Activated naive CD8-positive, alpha-beta T cell treated with anti-CD3 and anti-CD28 coated beads, Interleukin-2, amount 50 U/mL, for 16 hours (primary cell): Measurements from ENCODE around the gene RAB30.
"Not testable (repeated sequence)": the region's sequence is repeated elsewhere in the genome, so short reads cannot be mapped to it uniquely, and the experiment has no call there.

Experiments
- DNase-seq: peaks from one replicate; pipeline ENCODE4 v3.0.0-alpha.2; 2020; ENCODE audit warnings: low read depth, low spot score

The RAB30 gene

DNA sequence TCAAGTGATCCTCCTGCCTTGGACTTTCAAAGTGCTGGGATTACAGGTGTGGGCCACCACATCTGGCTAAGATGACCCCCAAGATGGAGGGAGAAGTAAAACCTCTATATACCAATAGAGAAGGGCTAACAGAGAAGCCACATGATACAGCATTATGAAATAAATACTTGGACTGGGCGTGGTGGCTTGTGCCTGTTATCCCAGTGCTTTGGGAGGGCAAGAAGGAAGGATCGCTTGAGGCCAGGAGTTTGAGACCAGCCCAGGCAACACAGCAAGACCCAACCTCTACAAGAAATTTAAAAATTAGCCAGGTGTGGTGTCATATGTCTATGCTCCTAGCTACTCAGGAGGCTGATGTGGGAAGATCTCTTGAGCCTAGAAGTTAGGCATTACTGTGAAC is 61.7 kb downstream of the RAB30 start:
- no peak for DNase-seq

DNA sequence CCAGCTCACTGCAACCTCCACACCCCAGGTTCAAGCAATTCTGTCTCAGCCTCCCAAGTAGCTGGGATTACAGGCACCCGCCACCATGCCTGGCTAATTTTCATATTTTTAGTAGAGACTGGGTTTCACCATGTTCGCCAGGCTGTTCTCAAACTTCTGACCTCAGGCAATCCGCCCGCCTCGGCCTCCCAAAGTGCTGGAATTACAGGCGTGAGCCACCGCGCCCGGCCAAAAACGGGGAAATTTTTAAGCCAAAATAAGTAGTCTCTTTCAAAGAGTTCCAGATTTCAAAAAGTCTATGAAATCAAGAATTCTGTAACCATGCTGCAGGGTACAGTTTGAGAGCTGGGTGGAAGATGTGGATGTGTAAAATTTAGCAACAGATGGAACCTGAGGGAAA is 62.6 kb downstream of the RAB30 start:
- DNase-seq = not testable (repeated sequence)

DNA sequence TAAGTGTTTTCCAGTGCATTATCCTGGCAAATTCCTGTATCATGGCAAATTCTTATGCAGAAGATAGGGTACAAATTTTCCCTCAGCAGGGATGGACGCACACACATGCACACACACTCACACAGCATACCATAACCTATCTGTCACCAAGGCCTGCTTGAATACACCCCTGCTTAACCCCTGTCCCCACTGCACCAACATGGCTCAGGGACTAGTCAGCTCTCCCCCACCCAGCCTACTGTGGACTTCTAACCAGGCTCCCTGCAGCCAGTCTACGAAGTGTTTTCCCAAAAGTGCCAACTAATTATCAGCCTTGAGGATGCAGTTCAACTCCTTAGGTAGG is 63.1 kb downstream of the RAB30 start:
- DNase-seq = no peak

DNA sequence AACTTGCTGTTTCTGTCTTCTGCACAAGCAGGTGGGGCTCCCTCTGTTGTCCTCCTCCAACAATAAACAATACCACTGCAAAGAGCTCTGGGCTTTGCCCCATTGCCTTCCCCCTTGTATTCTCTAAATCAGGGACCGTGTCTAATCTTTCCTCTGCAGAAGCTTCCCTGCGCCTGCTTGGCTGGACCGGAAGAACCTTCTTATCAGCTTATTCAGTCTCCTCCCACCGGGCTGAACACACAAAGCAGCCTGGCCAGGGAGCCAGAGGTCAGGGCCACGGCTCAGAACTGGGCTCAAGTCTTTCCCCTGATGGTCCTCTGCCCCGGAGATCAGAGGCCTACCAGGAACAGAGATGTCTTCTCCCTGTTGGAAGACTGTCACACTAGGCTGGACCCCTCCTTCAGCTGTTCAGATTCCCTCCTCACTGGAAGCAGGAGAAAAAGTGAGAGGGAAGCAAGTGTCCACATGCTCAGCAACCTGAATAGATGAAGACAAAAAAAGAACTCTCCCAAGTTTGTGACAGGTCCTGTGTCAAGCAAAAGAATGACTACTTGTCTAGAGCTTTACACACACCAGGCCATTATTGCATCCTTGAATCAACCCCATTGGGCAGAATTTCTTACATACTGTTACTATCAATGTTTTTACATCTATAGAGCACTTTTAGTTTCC is 63.7 kb downstream of the RAB30 start:
- DNase-seq = no peak

DNA sequence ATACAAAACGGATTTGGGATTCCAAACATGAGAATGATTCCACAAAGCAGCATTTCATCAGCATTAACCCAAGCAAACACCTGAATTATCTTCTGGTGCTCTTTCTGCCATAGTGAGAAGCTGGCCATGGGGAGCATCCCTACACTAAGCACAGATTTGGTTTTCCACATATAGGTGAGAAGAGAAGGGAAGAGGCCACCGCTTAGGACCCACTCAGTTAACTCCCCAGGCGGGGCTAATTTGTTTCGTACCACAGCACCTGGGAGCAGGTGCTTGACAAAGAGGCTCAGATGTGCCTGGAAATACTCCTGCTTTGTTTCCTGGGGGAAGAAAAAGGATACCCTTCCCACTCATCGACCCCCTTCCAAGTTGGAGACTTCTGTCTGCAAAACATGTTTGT is 64.2 kb downstream of the RAB30 start:
- no peak for DNase-seq

DNA sequence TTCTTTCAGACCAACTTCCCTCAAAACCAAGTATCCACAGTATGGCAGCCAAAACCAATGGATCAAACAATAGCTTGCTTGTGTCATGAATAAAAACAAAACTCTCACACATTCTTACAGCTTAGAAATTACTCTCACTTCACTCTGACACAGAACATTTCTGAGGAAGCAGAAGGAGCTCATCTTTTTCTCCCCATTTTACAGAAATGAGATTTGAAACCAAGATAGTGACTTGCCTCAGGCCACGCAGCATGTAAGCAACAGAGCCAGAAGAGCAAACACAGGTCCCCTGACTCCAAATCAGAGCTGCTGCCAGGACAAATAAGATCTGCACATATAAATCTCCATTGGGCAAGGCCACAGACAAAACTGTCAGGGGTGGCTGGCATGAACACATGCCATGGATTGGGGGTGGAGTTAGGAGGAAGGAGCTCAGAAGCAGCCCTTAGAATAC is 64.8 kb downstream of the RAB30 start:
- no peak for DNase-seq

DNA sequence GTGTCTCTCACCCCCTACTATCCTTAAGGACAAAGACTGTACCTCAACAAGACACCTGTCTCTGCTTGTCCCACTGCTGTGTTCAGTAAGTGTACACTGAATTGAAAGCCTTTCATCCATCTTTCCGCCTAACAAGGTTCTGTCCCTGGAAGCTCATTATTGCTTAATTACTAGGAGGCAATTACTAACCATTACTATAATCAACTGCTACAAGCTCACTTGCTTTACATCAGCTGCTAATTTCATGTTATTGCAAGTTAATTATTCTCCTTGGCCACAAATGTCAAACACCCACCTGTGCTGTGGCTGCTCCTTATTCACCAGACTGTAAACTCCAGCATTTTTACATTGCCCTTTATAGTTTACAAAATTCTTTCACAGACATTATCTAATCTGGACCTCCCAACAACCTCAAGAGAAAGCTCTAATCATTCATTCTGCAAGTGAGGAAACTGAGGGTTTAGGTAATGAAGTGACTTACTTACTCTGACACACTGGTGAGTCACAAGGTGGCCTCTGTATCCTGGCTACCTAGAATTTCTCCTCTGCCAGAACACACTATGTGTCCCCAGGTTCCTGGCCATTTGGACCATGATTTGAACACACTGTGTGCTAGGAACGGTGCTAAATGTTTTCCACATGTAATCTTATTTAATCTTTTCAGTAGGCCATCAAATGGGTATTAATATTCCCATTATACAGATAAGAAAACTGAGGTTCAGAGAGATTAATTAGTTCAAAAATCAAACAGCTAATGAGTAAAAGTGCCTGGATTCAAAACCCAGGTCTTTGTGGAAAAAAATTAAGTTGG is 66.7 kb downstream of the RAB30 start:
- no peak for DNase-seq

DNA sequence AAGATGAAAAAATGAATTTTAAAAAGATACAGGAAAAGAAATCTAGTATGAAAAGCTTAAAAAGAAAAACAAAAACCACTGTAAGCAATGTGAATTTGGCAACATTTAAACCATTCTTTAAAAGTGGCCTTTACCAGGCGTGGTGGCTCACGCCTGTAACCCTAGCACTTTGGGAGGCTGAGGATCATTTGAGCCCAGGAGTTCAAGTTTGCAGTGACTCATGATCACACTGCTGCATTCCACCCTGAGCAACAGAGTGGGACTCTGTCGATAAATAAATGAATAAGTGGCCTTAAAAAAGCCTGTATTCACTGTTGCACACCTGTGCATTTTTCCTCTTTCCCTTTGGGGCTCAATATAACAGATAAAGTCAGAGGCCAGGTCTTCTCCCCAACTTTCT is 69.2 kb downstream of the RAB30 start:
- no peak for DNase-seq

DNA sequence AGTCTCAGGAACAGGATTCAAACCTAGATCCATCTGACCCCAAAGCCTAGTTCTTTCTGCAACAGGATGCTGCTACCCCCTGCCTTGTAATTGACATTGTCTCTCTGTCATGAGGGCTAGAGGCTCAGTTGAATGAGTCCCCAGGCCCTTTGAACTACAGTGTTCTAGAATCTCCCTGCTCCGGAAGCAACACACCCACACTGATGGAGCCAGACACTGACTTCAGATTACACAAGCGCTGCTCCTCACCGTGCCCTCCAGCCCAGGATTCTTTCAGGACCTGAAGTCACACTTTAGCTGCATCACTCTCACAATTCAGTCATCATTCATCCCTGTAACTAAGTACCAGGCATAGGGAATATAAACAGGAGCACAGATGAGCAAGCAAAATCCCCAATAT is 69.6 kb downstream of the RAB30 start:
- DNase-seq = peak; percentile 8

DNA sequence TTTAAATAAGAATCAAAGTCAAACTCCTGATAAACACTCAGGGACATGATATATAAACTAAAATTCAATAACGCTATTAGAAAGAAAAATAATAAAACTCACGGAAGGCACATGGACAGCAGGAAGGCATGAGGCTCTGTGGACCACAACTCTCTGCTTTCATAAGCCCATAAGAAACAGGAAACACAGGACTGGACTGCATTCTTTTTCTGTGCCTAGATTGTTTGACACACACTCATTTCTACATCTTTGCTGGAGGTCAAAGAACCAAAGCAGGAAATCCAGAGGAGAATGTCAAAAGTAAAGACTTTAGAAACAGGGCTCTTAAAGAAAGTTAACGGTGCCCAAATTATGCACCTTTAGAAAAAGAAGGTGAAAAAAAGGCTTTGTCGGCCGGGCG is 71.3 kb downstream of the RAB30 start:
- DNase-seq = no peak

DNA sequence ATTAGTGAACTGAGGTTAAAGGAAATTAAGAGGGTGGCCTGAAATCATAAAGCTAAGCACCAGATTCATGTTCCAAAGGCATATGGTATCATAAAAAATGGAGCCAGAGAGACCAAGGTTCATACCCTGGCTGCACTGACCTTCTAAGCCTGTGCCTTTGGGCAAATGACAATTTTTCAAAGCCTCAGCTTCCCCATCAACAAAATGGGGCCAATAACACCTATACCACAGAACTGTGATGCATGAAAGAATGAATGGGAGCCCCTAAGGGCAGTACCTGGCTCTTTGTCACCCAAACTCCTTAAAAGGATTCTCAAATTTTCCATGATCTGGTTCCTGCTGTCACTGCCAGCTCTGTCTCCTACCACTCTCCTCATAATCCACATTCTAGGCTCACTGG is 72.5 kb downstream of the RAB30 start:
- DNase-seq = no peak

DNA sequence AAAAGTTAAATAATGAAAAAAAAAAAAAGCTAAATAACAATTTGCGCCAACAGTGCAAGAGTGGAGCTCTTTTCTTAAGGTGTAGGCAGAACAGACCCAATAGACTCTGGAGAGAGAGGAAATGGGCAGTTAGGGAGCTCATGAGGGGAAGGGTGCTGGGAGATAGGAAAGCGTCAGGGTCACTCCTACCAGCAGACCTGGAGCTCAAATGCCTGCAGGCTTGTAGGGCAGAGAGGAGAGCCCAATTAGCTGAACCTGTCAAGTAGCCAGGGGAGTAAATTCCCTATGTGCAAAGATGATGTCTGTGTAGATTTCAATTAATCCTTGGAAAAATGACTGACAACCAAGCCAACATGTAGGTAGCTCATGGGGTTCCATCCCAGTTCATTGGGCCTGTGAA is 73.0 kb downstream of the RAB30 start:
- DNase-seq = no peak

DNA sequence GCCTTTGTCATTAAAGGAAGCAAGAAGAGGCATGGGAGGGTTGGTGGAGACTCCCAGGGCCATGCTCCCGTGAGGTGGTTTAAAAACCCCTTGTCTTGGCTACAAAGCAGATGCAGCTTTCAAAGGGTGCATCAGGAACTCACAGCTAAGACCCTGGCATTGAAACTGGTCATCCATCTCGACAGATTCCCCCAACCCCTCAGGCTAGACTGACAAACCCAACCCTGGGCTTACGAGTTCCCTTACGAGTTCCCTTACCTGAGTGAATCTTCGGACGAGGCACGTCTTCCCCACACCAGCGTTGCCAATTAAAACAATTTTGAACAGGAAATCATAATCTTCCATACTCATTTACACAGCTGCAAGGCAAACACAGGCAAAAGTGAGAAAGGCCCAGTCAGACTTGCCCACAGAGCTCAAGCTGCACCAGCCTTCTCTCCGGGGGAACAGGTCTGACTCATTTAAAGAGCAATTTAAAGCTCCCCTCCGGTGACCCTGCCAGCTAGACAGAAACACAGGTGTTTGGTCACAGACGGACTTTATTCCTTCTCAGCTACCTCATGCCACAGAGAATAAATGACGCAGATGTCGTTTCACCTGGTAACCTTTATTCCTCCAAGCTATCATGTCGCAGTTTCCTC is 74.6 kb downstream of the RAB30 start:
- DNase-seq = no peak

DNA sequence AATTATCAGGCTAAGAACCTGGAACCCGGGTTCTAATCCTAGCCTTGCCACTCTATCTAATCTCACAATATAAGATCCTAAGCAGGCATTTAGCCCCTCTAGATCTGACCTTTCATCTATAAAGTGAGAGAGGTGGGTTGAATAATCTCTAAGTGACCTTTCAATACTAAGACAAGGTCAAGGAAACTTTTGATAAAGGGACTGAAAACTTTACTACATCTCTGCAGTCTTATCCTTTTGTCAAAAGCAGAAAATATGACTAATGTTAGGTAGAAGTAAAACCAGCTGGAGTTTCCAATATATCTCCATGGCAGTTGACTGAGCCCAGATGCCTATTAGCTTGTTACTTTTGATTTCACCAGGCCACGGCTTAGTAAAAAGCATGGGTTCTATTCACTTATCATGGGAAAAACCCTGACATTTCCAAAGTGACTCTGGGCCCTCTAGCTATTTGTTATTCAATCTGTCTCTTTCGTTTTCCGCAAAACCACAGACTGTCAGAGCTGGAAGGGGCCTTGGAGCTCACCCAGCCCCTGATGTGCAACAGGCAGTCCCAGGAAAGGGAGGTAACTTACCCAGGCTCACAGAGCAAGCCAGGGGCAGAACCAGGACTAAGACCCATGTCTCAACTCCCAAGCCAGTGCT is 75.8 kb downstream of the RAB30 start:
- no peak for DNase-seq

DNA sequence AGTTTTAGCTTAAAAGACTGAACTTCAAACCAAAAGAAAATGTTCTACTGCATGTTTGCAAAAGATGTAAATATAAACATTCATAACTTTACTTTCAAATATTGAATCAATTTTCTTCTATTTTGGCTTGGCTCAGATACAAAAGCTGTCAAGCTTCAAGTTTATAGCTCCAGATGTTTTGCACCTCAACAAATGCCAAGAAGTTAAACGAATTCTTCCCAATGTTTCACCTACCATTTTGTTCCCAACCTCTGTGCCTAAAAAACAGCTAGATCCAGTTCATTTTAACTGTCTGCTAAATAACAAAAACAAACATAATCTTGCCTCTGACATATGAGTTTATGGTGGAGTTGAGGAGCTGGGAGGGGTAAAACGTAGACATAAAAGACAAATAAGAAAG is 76.5 kb downstream of the RAB30 start:
- no peak for DNase-seq

DNA sequence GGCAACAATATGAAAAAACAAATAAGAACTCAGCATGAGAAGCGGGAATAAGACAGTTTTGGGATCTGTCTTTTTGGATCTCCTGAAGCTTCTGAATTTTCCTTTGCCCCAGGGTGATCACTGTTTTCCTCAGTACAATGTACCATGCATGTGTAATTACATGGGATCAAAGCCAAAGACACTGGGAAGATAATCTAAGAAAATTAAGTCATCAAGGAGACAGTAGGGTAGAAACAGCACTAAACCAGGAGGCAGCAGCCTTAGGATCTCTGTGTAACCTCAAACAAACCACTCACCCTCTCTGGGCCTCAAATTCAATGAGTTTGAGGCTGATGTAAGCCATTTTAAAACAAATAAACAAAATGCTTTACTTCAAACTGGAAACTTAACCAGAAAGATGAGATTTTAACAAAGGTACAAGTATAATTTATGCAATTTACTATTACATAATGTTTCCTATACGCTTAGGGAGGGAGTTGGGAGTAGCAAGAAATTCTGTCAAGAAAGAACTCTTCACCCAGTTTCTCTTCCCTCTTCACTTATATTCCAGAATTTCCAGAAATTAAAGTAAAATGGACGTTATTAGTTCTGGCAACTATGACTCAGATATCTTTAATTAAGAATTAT is 77.0 kb downstream of the RAB30 start:
- no peak for DNase-seq

DNA sequence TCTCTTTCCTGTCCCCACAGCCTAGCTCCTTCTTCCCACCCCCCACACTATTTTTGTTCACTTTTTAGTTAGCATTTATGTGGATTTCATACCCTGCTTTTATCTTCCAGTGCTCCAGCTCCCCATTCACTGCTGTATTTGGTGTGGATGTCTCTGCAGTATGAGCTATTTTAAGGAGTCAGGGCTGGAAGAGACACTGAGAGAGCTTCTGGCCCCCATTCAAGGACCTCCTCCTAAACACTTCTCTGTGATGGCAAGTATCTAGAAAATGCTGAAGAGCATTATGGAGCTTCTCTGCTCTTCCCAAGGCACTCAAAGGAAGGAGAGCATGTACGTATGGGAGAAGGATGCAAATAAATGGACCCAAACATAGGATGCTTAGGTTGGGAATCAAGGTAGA is 79.5 kb downstream of the RAB30 start:
- no peak for DNase-seq

DNA sequence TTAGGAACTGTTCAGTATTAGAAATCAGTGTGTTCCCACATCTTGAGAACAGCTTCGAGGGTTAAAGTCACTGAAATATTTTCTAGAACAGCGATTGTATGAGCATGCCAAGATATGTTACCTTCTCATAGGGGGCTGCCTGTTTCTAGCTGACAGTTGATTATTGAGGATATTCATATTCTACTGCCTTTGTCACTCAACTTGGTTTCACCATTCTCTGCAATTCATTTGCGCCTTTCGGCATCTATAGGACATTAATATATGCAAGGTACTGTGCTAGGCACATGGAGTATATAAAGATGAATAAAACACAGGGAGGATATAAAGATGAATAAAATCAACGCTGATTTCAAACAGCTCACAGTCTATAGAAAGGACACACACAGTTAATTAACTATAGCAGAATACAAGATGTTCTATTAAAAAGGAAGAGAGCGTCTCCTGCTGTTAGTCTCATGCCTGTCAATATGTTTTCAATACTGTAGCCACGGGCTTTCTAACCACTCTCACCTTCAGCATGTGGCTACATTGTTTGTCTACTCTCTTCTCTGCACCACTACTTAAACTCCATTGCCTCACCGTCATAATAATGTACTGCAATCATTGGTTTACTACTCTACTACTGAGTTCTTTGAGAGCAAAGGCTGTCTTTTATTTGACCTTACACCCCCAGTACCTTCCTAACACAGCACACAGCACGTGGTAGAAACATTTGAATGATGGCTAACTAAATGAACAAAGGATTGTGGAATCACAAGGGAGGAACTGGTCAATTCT is 81.9 kb downstream of the RAB30 start:
- DNase-seq = no peak

DNA sequence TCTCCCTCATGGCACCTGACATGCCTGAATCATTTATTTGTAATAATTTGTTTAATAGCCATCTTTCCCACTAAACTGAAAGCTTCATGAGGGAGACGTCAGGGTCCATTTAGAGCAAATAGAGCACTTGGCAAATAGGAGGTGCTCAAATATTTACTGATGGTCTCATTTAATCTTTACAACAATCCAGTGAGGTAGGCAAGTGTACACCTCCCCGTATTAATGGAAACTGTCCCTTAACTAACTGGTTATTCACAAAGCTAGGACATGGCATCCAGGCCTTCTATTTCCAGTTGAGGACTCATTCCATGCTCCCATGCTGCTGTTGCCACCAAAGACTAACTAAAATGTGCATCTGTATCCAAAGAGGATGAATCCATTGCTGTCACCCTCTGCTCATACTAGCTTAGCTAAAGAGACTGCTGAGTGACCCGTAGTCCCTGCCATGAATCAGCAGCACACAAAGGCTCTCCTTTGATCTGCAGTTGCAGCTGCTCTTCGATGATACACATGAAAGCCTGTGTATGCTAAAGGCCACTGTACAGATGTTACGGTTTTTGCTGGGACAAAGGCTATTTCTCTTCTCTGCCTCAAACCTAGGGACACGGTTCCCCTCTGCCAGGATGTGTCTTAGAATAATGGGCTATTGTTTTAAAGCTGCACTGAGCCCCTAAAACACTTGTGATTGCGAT is 82.6 kb downstream of the RAB30 start:
- no peak for DNase-seq

DNA sequence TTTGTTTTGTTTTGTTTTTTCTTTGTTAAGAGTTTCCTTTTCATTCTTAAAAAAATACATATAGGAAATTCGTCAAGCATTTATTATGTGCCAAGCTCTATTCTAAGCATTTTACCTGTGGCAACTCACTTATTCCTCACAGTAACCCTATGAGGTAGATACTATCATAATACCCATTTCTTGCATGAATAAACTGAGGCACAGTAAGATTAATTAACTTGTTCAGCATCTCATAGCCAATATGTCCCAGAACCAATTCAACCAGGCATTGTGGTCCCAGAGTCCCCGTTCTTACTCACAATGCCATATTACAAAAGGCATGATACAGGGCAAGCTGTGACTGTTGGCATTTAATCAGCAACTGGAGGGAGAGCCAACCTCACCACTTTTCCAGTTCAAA is 83.7 kb downstream of the RAB30 start:
- DNase-seq = no peak

DNA sequence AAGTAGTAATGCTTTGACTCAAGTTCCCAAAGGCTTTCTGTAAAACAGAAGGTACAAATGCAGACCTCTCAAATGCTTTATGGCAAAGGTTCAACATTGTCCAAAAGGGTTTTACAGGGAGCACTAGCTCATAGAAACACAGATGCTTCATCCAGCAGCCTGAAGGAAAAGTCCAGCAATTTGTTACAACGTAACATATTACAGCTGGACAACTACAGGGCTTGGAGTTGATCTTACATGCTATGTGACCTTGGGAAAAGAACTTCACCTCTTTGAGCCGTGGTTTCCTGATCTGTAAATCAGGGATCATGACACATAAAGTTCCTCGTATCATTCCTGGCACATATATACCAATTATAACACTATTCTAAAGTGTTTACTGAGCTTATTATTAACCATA is 85.3 kb downstream of the RAB30 start:
- DNase-seq = no peak
